HEK293 (cell line): ENCODE results near the gene NOD2.

Experiments used
- CTCF ChIA-PET: fragments of 350-600 bp; formaldehyde crosslinking; extraction: SDS; loops from one replicate; lab custom pipeline; 2021; ENCODE audit warnings: antibody characterized with exemption; lab: Yijun Ruan, JAX
- POLR2A ChIA-PET: fragments of 300-600 bp; formaldehyde crosslinking; extraction: SDS; loops from one replicate; lab custom pipeline; 2020; ENCODE audit warnings: antibody characterized with exemption, inconsistent platforms; lab: Yijun Ruan, JAX
- H3K27ac ChIP-seq: fragments of 200-500 bp; sonication (Bioruptor generic); 2 replicates; pipeline ENCODE4 v1.5.1; 2014; ENCODE audit warnings: low read depth, low read length, control low read depth, inconsistent platforms; ENCODE audit errors: extremely low read depth
- H3K36me3 ChIP-seq, 2 experiments: fragments of 200-500 bp in 1 of 2; sonication (Bioruptor generic) in 1 of 2; 1 replicate in 1 of 2; 2 replicates in 1 of 2; pipeline ENCODE4 v1.5.1; 2014 to 2017; ENCODE audit warnings: inconsistent platforms in 2 of 2, low read length in 2 of 2; ENCODE audit not compliant: control insufficient read depth in 2 of 2, insufficient read depth in 1 of 2
- H3K4me1 ChIP-seq: fragments of 200-500 bp; sonication (Bioruptor generic); 2 replicates; pipeline ENCODE4 v1.5.1; 2014; ENCODE audit warnings: mild to moderate bottlenecking, low read length, inconsistent platforms; ENCODE audit not compliant: control insufficient read depth, insufficient read depth
- H3K4me3 ChIP-seq: 2 replicates; pipeline ENCODE4 v1.5.1; 2011; ENCODE audit warnings: low read depth, mild to moderate bottlenecking, control low read depth, low read length, moderate library complexity
- H3K9me3 ChIP-seq: fragments of 200-500 bp; sonication (Bioruptor generic); 2 replicates; pipeline ENCODE4 v1.5.1; 2014; ENCODE audit warnings: low read depth, low read length, inconsistent platforms; ENCODE audit not compliant: control insufficient read depth, insufficient read depth
- SP2 ChIP-seq: fragments of 450-650 bp; formaldehyde crosslinking; IDR thresholded peaks from 2 replicates; pipeline ENCODE4 v1.5.1; 2016; ENCODE audit warnings: missing biosample characterization, missing genetic modification characterization
- ZBTB17 ChIP-seq: fragments of 450-650 bp; formaldehyde crosslinking; IDR thresholded peaks from 2 replicates; pipeline ENCODE4 v1.5.1; 2016; ENCODE audit warnings: missing biosample characterization, missing genetic modification characterization
- ZNF138 ChIP-seq: fragments of 450-650 bp; formaldehyde crosslinking; IDR thresholded peaks from 2 replicates; pipeline ENCODE4 v1.5.1; 2016; ENCODE audit warnings: missing biosample characterization, missing genetic modification characterization, borderline replicate concordance
- ZNF146 ChIP-seq: fragments of 450-650 bp; formaldehyde crosslinking; IDR thresholded peaks from 2 replicates; pipeline ENCODE4 v1.5.1; 2016; ENCODE audit warnings: missing biosample characterization, missing genetic modification characterization
- ZNF148 ChIP-seq: fragments of 450-650 bp; formaldehyde crosslinking; IDR thresholded peaks from 2 replicates; pipeline ENCODE4 v1.5.0; 2017; ENCODE audit warnings: missing biosample characterization, missing genetic modification characterization, borderline replicate concordance
- ZNF529 ChIP-seq: fragments of 450-650 bp; formaldehyde crosslinking; IDR thresholded peaks from 2 replicates; pipeline ENCODE4 v1.5.1; 2017; ENCODE audit warnings: missing genetic modification characterization, missing biosample characterization; ENCODE audit not compliant: insufficient replicate concordance
- ZNF530 ChIP-seq: fragments of 450-650 bp; formaldehyde crosslinking; IDR thresholded peaks from 2 replicates; pipeline ENCODE4 v1.5.1; 2016; ENCODE audit warnings: low read depth, missing biosample characterization, missing genetic modification characterization
- ZNF549 ChIP-seq: fragments of 450-650 bp; IDR thresholded peaks from 2 replicates; pipeline ENCODE4 v1.5.1; 2018; ENCODE audit warnings: missing biosample characterization, missing genetic modification characterization, mild to moderate bottlenecking, inconsistent platforms, moderate library complexity
- ZNF830 ChIP-seq: fragments of 450-650 bp; IDR thresholded peaks from 2 replicates; pipeline ENCODE4 v1.5.0; 2018; ENCODE audit warnings: missing biosample characterization, missing genetic modification characterization, low read depth, mild to moderate bottlenecking, moderate library complexity
- TF ChIP-seq, protein P1 (sequence below): fragments of 450-650 bp; formaldehyde crosslinking; IDR thresholded peaks from 2 replicates; pipeline ENCODE4 v1.5.1; 2016; ENCODE audit warnings: missing biosample characterization, missing genetic modification characterization
- TF ChIP-seq, protein P2 (sequence below): fragments of 450-650 bp; formaldehyde crosslinking; IDR thresholded peaks from 2 replicates; pipeline ENCODE4 v1.5.1; 2016; ENCODE audit warnings: missing biosample characterization, missing genetic modification characterization, low read depth

Gene NOD2

GRCh38 chr16:50722405-50722737, 29.0 kb downstream of the NOD2 start (continued):
- no peak for TF ChIP-seq ZNF830
- no peak for TF ChIP-seq ZNF148 (tag by site-specific recombination)
- TF ChIP-seq, protein P1, sequence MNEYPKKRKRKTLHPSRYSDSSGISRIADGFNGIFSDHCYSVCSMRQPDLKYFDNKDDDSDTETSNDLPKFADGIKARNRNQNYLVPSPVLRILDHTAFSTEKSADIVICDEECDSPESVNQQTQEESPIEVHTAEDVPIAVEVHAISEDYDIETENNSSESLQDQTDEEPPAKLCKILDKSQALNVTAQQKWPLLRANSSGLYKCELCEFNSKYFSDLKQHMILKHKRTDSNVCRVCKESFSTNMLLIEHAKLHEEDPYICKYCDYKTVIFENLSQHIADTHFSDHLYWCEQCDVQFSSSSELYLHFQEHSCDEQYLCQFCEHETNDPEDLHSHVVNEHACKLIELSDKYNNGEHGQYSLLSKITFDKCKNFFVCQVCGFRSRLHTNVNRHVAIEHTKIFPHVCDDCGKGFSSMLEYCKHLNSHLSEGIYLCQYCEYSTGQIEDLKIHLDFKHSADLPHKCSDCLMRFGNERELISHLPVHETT (tag by site-specific recombination), result no peak
- TF ChIP-seq SP2 (tag by site-specific recombination), result no peak
- no peak for TF ChIP-seq ZNF146
- TF ChIP-seq, protein P2, sequence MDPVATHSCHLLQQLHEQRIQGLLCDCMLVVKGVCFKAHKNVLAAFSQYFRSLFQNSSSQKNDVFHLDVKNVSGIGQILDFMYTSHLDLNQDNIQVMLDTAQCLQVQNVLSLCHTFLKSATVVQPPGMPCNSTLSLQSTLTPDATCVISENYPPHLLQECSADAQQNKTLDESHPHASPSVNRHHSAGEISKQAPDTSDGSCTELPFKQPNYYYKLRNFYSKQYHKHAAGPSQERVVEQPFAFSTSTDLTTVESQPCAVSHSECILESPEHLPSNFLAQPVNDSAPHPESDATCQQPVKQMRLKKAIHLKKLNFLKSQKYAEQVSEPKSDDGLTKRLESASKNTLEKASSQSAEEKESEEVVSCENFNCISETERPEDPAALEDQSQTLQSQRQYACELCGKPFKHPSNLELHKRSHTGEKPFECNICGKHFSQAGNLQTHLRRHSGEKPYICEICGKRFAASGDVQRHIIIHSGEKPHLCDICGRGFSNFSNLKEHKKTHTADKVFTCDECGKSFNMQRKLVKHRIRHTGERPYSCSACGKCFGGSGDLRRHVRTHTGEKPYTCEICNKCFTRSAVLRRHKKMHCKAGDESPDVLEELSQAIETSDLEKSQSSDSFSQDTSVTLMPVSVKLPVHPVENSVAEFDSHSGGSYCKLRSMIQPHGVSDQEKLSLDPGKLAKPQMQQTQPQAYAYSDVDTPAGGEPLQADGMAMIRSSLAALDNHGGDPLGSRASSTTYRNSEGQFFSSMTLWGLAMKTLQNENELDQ (tag by site-specific recombination), result no peak
- no peak for TF ChIP-seq ZNF138
- TF ChIP-seq ZNF529 (tag by site-specific recombination), result no peak
- TF ChIP-seq, all 188 proteins: peak for 0

DNA sequence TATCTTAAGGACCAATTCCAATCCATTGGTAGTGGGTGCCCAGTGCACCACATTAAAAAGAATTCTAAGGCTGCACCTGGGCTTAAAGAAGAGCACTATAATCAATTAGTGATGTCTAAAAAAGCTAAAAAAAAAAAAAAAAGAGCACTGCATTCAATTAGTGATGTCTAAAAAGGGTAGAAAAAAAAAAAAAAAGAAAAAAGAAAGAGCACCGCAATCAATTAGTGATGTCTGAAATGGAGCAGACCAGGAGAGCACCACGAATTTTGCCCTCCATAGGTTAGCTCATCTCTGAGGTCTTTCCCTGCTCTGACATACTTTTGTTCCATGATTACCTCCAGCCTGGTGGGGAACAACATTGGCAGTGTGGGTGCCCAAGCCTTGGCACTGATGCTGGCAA, 29.6 kb downstream of the NOD2 start:
- Histone ChIP-seq H3K27ac (no peak overlapping the region), H3K9me3 (no peaks in the 10 kb centered on the region), H3K4me3 (no peak overlapping the region), H3K4me1 (no peaks in the 10 kb centered on the region), H3K36me3 (no peaks in the 10 kb centered on the region)
- ChIA-PET POLR2A (no interaction called here), CTCF (no interaction called here)
- TF ChIP-seq, protein P2 (tag by site-specific recombination), result no peak
- TF ChIP-seq ZBTB17 (tag by site-specific recombination), result peak; percentile 75

- CTCF ChIA-PET, result interaction anchor here (0.8 to 1.9 kb wide), 2 partner anchors 59 to 81 kb away, joined by 3 to 5 read pairs; no protein-coding TSS in a partner anchor
- TF ChIP-seq ZNF530 (no peak), ZNF549 (tag by site-specific recombination) (peak; percentile 97)
- Histone ChIP-seq H3K36me3 (no peaks in the 10 kb centered on the region), H3K27ac (no peak overlapping the region), H3K4me3 (no peak overlapping the region), H3K9me3 (no peaks in the 10 kb centered on the region), H3K4me1 (no peaks in the 10 kb centered on the region)
- POLR2A ChIA-PET, result no interaction called here
Measured at GRCh38 chr16:50724306-50724705, 30.9 kb downstream of the NOD2 start.
